Measurements from ENCODE around the gene CADM4. TPM values are rescaled to one million over a fixed set of nuclear protein-coding genes. Genes with fewer than 3 reads are reported as not detected.
"Not testable (repeated sequence)": the region's sequence is repeated elsewhere in the genome, so short reads cannot be mapped to it uniquely, and the experiment has no call there.

The CADM4 gene
- total RNA-seq, 1 donor from 2014 or later: 13.4 TPM

DNA sequence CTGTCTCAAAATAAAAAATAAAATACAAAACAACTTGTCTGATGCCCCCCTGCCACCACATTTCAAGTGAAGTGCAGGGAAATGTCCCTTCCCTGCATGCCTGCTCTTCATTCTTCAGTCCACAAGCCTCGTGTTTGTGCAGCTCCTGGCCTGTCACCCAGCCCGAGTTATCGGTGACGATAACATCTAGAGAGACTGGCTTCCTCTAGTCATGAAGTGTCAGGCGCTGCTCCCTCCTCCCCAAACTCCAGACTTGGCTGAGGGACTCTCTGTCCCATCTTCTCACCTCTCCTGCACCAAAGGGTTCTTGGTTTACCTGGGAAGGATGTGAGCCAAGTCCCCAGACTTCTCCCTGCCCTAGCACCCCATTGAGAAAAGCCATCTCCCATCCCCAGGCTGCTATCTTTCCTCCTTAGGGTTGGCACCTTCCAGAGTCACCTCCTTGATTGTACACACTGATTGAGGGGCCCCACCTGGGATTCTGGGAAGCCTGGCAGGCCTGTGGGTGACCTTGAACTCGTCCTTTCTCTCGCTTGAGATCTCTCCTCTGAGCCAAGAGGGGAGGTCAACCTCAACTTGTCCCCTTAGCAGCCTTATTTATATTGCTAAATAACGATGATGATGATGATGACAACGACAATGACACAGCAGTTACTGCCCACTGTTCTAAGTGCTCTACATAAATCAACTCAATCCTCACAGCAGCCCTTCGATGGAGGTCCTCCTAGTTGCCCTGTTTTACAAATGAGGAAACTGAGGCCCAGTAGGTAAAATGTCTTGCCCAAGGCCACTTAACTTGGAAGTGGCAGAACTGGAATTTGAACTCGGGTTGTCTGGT, 43.4 kb upstream of the CADM4 start:
- Histone ChIP-seq H3K4me3 (ENCODE audit: low read depth, low read length) (no peak overlapping the region), H3K27me3 (ENCODE audit: control insufficient read depth, insufficient read depth, low read length) (no peaks in the 10 kb centered on the region), H3K36me3 (ENCODE audit: control insufficient read depth, insufficient read depth, low read length) (no peaks in the 10 kb centered on the region)
- no peak for DNase-seq (ENCODE audit: low read depth)
- no peak for FAIRE-seq
- TF ChIP-seq, protein P1, sequence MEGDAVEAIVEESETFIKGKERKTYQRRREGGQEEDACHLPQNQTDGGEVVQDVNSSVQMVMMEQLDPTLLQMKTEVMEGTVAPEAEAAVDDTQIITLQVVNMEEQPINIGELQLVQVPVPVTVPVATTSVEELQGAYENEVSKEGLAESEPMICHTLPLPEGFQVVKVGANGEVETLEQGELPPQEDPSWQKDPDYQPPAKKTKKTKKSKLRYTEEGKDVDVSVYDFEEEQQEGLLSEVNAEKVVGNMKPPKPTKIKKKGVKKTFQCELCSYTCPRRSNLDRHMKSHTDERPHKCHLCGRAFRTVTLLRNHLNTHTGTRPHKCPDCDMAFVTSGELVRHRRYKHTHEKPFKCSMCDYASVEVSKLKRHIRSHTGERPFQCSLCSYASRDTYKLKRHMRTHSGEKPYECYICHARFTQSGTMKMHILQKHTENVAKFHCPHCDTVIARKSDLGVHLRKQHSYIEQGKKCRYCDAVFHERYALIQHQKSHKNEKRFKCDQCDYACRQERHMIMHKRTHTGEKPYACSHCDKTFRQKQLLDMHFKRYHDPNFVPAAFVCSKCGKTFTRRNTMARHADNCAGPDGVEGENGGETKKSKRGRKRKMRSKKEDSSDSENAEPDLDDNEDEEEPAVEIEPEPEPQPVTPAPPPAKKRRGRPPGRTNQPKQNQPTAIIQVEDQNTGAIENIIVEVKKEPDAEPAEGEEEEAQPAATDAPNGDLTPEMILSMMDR (IDR thresholded peaks at IDR 0.05; ENCODE audit: insufficient read depth, low read length, severe bottlenecking): no peak

DNA sequence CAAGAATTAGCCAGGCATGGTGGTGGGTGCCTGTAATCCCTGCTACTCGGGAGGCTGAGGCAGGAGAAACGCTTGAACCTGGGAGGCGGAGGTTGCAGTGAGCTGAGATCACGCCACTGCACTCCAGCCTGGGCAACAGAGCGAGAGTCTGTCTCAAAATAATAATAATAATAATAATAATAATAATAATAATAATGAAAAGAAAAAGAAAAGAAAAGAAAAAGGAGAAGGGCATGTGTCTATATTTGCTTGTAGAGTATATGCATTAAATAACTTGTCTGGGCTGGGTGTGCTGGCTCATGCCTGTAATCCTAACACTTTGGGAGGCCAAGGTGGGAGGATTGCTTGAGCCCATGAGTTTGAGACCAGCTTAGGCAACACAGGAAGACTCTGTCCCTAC, 42.6 kb upstream of the CADM4 start:
- FAIRE-seq; DNase-seq (ENCODE audit: low read depth); H3K4me3 ChIP-seq (ENCODE audit: low read depth, low read length); H3K36me3 ChIP-seq (ENCODE audit: control insufficient read depth, insufficient read depth, low read length); H3K27me3 ChIP-seq (ENCODE audit: control insufficient read depth, insufficient read depth, low read length): not testable (repeated sequence)

DNA sequence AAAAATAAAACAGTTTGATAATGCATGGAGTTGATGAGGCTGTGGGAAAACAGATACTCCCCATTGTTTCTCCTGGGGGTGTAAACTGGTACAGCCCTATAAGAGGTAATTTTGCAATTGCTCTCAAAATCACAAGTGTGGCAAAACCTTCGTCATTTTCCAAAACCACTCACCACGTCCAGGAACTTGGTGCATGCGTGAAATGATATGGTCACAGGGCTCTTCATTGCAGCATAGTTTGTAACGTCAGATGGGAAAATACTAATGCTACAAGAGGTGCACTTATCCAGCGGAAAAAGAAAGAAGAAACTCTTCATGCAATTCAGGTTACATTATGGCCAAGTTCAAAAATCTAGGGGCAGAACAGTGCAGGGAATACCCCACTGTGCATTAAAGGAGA, 42.2 kb upstream of the CADM4 start:
- Histone ChIP-seq H3K4me3 (ENCODE audit: low read depth, low read length) (no peak overlapping the region), H3K36me3 (ENCODE audit: control insufficient read depth, insufficient read depth, low read length) (no peaks in the 10 kb centered on the region), H3K27me3 (ENCODE audit: control insufficient read depth, insufficient read depth, low read length) (no peaks in the 10 kb centered on the region)
- FAIRE-seq (no peak), DNase-seq (ENCODE audit: low read depth) (no peak)
- TF ChIP-seq, protein P1 (IDR thresholded peaks at IDR 0.05; ENCODE audit: insufficient read depth, low read length, severe bottlenecking): no peak

DNA sequence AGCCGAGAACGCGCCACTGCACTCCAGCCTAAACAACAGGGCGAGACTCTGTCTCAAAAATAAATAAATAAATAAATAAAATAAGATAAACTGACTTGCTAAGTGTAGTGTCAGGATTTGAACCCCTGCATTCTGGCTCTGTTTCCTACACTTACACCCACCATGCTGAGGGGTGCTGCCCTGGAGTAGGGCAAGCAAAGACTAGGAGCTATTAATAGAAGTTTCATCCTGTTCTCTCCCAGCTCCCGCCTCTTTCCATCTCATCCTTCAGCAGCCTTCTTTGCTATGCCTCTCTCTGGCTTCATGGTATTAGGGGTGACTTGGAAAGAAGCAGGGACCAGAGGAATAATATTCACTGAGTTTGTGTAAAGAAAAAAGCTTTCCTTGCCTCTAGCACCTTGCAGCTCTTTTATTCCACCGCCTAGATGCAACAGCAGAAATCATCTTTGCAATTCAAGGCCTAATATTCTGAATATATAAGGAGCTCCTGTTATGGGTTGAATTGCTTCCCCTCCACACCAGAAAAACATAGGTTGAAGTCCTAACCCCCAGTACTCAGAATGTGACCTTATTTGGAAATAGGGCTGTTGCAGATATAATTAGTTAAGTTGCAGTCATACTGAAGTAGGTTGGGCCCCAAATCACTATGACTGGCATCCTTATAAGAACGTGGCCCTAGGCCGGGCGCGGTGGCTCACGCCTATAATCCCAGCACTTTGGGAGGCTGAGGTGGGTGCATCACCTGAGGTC, 39.0 kb upstream of the CADM4 start:
- Histone ChIP-seq H3K27me3 (ENCODE audit: control insufficient read depth, insufficient read depth, low read length) (no peaks in the 10 kb centered on the region), H3K4me3 (ENCODE audit: low read depth, low read length) (no peak overlapping the region), H3K36me3 (ENCODE audit: control insufficient read depth, insufficient read depth, low read length) (no peaks in the 10 kb centered on the region)
- no peak for DNase-seq (ENCODE audit: low read depth)
- no peak for FAIRE-seq
- TF ChIP-seq, protein P1 (IDR thresholded peaks at IDR 0.05; ENCODE audit: insufficient read depth, low read length, severe bottlenecking): no peak

DNA sequence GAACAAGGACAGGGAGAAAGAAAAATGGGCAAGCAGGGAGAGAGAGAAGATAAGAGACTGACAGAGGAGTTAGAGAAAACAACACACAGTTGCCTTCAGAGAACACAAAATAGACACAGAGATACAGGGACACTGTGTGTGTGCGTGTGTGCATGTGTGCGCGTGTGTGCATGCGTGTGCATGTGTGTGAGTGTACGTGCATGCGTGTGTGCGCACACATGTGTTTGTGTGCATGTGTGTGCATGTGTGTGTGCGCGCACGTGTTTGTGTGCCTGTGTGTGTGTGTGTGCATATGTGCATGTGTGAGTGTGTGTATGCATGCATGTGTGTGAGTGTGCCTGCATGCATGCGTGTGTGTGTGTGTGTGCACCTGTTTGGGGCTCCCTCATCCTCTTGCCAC, 36.3 kb upstream of the CADM4 start:
- H3K27me3 ChIP-seq (ENCODE audit: control insufficient read depth, insufficient read depth, low read length): no peaks in the 10 kb centered on the region
- DNase-seq (ENCODE audit: low read depth): no peak
- H3K36me3 ChIP-seq (ENCODE audit: control insufficient read depth, insufficient read depth, low read length): no peaks in the 10 kb centered on the region
- TF ChIP-seq, protein P1 (IDR thresholded peaks at IDR 0.05; ENCODE audit: insufficient read depth, low read length, severe bottlenecking): no peak
- no peak overlapping the region for H3K4me3 ChIP-seq (ENCODE audit: low read depth, low read length)
- FAIRE-seq: no peak

DNA sequence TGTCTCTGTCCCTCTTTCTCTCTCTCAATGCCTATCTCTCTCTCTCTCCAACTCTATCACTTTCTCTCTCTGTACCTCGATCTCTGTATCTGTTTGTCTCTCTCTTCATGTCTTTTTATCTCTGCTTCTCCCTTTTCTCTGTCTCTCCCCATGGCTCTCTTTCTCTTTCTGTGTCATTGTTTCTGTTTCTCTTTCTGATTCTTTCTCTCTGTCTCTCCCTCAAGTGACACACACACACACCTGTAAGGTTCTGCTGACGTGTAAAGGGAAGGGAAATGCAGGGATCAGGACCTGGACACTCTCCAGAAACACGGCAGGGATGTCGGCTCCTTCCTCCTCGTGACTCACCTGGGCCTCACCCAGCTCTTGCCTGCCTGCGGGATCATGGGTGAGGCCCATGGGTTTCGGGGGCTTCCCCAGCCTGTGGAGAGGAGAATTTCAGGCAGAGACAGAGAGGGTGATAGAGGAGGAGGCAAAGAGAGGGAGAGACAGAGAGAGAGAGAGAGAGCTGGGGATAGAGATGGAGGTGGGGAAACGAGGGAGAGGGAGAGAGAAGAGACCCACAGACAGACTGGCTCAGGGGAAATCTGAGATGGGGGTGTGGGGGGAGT, 35.7 kb upstream of the CADM4 start:
- DNase-seq (ENCODE audit: low read depth) (peak; percentile 99), FAIRE-seq (no peak)
- TF ChIP-seq, protein P1 (IDR thresholded peaks at IDR 0.05; ENCODE audit: insufficient read depth, low read length, severe bottlenecking): no peak
- H3K4me3 ChIP-seq (ENCODE audit: low read depth, low read length): no peak overlapping the region
- no peaks in the 10 kb centered on the region for H3K36me3 ChIP-seq (ENCODE audit: control insufficient read depth, insufficient read depth, low read length)
- no peaks in the 10 kb centered on the region for H3K27me3 ChIP-seq (ENCODE audit: control insufficient read depth, insufficient read depth, low read length)

Measured in bronchial epithelial cell (primary cell).